ELF-1 (cell line): Measurements from ENCODE around the gene PRR30.
"Not testable (repeated sequence)": the region's sequence is repeated elsewhere in the genome, so short reads cannot be mapped to it uniquely, and the experiment has no call there.

ENCODE experiments used
- DNase-seq: peaks from one replicate; pipeline ENCODE4 v3.0.0-alpha.2; 2016; ENCODE audit warnings: low read depth, low spot score

The PRR30 gene

DNA sequence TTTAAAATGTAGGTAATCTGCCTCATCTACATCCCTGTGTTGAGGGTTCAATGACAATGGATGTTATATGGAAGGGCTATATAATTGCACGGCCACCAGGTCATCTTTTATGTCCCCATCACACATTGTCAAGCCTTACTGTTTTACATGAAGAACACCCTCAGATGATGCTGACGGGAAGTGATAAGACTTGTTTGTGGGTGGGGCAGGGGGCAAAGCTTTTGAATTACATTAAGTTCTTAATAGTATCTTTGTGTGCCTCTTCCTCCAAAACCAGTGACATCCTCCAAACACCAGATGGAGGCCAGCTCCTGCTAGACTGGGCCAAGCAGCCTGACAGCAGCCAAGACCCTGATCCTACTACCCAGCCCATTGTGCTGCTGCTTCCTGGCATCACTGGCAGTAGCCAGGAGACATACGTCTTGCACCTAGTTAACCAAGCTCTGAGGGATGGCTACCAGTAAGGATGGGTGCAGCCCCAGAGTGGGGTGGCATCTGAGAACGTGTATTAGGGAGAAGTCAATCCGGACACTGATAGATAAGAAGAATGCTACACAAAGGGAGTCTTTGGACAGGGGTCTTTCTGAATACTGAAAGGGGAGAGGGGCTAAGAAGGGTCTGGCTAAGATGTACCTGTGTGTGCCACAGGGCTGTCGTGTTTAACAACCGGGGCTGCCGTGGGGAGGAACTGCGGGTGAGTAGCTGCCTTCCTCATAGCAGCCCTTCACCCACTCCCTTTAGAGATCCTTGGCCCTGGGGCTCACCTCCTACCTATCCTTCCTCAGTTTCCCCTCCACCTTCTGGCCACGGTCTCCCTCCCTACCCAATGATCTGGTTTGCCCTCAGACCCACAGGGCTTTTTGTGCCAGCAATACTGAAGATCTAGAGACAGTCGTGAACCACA, 10.3 kb downstream of the PRR30 start:
- no peak for DNase-seq

GRCh38 chr2:27127883-27128667, 11.1 kb downstream of the PRR30 start:
- DNase-seq = no peak

DNA sequence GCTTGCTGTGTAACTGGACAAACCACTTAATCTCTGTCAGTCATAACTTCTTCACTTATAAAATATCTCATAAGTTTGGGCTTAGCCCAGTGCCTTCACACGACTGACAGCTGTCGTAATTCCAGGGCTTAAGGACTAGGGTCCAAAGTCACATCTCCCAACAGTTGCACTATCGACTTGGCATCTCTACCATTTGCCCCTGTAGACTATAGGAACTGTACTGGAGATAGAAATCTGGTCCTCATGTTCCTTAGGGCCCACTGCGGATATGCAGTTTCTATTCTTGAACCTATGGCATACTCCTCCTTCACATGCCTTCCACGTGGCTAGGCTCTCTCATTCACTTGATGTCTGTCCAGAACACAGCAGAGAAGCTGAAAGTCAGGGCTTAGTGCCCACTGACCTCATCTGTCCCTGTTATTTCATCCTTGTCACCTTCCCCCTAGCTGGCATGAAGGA, 12.9 kb downstream of the PRR30 start:
- DNase-seq = no peak

GRCh38 chr2:27125104-27125503, 14.1 kb downstream of the PRR30 start:
- DNase-seq = no peak

- peak; percentile 40 for DNase-seq
Measured at GRCh38 chr2:27123302-27124150, 15.7 kb downstream of the PRR30 start, which contains the start of gene ABHD1. Gene ABHD1 (plus strand): TSS chr2:27123815. CDS start chr2:27123949, 134 bp downstream.

DNA sequence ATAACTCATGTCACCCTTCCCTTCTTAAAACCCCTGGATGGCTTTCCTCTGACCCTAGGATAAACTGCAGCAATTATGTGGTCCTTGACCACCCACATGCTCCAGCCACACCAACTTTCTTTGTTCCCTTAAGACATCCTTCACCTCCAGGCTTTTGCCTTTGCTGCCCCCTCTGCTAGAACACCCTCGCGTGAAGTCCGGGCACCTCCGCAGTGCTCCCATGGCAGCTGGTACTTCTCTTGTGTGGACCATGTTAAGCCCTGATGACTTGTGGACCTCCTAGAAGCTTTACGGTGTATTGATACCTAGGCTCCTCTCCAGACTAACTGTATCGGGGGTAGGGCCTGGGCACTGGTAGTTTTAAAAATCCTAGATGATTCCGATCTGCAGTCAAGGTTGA, 16.4 kb downstream of the PRR30 start:
- DNase-seq = no peak

DNA sequence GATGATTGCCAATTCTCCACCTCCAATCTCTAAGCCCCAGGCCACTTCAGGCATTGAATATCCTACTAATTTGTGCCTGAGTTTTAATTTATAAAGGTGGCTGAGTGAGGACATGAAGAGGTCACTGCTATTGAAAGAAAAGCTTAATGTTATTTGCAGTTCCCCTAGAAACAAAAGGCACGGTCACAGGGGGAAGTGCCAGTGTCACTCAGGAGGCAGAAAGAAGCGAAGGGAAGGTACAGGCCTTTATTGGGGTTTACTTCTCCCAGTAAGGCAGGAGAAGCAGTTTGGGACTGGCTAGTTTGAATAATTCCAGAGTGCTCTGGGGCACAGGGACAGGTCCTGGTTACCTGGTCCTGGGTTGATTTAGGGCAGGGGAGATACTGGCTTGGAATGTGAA, 17.3 kb downstream of the PRR30 start:
- no peak for DNase-seq

- not testable (repeated sequence) for DNase-seq
Measured at GRCh38 chr2:27119330-27119670, 19.9 kb downstream of the PRR30 start.

- DNase-seq = peak; percentile 62
Measured at GRCh38 chr2:27118525-27119329, 20.5 kb downstream of the PRR30 start, which contains the start of gene CGREF1. Gene CGREF1 (minus strand): TSS chr2:27119128. CDS start chr2:27104366, 14,762 bp downstream.

GRCh38 chr2:27117995-27118524, 21.1 kb downstream of the PRR30 start:
- DNase-seq = no peak

- DNase-seq = no peak
Measured at GRCh38 chr2:27115519-27115918, 23.7 kb downstream of the PRR30 start.

- DNase-seq = not testable (repeated sequence)
Measured at GRCh38 chr2:27111392-27112078, 27.7 kb downstream of the PRR30 start.

GRCh38 chr2:27110603-27111352, 28.4 kb downstream of the PRR30 start:
- not testable (repeated sequence) for DNase-seq

DNA sequence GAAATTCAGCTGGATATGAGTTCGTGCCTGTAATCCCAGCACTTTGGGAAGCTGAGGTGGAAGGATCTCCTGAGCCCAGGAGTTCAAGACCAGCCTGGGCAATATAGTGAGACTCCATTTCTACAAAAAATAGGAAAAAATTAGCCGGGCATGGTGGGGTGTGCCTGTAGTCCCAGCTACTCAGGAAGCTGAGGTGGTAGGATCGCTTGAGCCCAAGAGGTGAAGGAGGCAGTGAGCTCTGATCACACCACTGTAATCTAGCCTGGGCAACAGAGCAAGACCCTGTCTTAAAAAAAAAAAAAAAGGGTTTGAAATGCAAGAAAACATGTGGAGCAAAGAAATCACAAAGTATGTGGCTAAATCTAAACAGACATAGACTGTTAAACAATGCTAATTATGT, 30.1 kb downstream of the PRR30 start:
- no peak for DNase-seq

DNA sequence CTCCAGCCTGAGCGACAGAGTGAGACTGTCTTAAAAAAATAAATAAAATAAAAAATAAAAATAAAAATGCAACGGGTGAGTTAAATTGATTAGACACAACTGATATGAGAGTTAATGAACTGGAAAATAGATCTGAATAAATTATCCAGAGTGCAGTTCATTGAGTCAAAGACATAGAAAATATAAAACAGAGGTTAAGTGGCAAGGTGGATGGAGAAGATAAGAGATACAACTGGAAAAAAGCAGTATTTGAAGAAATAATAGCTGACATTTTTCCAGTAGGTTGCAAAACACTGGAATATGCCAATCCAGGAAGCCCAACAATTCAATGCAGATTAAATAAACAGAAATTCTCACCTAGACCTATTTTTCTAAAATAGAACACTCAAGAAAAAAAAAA, 31.0 kb downstream of the PRR30 start:
- no peak for DNase-seq

GRCh38 chr2:27105981-27106380, 33.2 kb downstream of the PRR30 start:
- no peak for DNase-seq

- no peak for DNase-seq
Measured at GRCh38 chr2:27102329-27102728, 36.9 kb downstream of the PRR30 start.

DNA sequence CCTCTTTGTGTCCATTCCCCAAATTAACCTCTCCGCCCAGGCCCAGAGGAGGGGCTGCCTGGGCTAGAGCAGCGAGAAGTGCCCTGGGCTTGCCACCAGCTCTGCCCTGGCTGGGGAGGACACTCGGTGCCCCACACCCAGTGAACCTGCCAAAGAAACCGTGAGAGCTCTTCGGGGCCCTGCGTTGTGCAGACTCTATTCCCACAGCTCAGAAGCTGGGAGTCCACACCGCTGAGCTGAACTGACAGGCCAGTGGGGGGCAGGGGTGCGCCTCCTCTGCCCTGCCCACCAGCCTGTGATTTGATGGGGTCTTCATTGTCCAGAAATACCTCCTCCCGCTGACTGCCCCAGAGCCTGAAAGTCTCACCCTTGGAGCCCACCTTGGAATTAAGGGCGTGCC, 39.2 kb downstream of the PRR30 start:
- no peak for DNase-seq

- DNase-seq = no peak
Measured at GRCh38 chr2:27099334-27099955, 39.8 kb downstream of the PRR30 start.
